ENCODE data around the gene RRP1.
"Not testable (repeated sequence)": the region's sequence is repeated elsewhere in the genome, so short reads cannot be mapped to it uniquely, and the experiment has no call there.

The RRP1 gene

GRCh38 chr21:43819511-43820405 is 30.4 kb downstream of the RRP1 start:
- no peak for DNase-seq

- DNase-seq, result no peak
These were observed 31.1 kb downstream of the RRP1 start for GRCh38 chr21:43820466-43820865.

GRCh38 chr21:43822166-43822565 is 32.8 kb downstream of the RRP1 start:
- not testable (repeated sequence) for DNase-seq

- not testable (repeated sequence) for DNase-seq
These were observed 33.4 kb downstream of the RRP1 start for GRCh38 chr21:43822741-43823140.

- peak; percentile 56 to 80 for DNase-seq
These were observed 35.2 kb downstream of the RRP1 start for GRCh38 chr21:43824333-43825241.

GRCh38 chr21:43825242-43825935 is 36.0 kb downstream of the RRP1 start:
- peak in 1 of 2 donors; percentile 12 for DNase-seq

GRCh38 chr21:43825936-43826622 is 36.7 kb downstream of the RRP1 start:
- DNase-seq, result no peak

- no peak for DNase-seq
These were observed 37.2 kb downstream of the RRP1 start for GRCh38 chr21:43826623-43826974.

GRCh38 chr21:43827015-43827611 is 37.7 kb downstream of the RRP1 start:
- no peak for DNase-seq

GRCh38 chr21:43829161-43829560 is 39.8 kb downstream of the RRP1 start:
- DNase-seq, result no peak

GRCh38 chr21:43829575-43830119 is 40.3 kb downstream of the RRP1 start:
- peak; percentile 58 for DNase-seq

GRCh38 chr21:43832158-43832550 is 42.8 kb downstream of the RRP1 start:
- no peak for DNase-seq

- no peak for DNase-seq
These were observed 43.3 kb downstream of the RRP1 start for GRCh38 chr21:43832648-43833047.

GRCh38 chr21:43834146-43834905 is 44.9 kb downstream of the RRP1 start:
- no peak for DNase-seq

GRCh38 chr21:43835050-43835449 is 45.7 kb downstream of the RRP1 start:
- no peak for DNase-seq

- DNase-seq, result no peak
These were observed 46.5 kb downstream of the RRP1 start for GRCh38 chr21:43835861-43836260.

GRCh38 chr21:43836616-43837015 is 47.2 kb downstream of the RRP1 start:
- no peak for DNase-seq

- DNase-seq, result no peak
These were observed 50.9 kb downstream of the RRP1 start for GRCh38 chr21:43840259-43840658.

- peak; percentile 82 to 83 for DNase-seq
These were observed 53.4 kb downstream of the RRP1 start for GRCh38 chr21:43842742-43843141.

GRCh38 chr21:43844906-43845305 is 55.5 kb downstream of the RRP1 start:
- not testable (repeated sequence) for DNase-seq

- DNase-seq, result no peak
These were observed 56.0 kb downstream of the RRP1 start for GRCh38 chr21:43845386-43845785.

All from inflammatory macrophage treated with lipopolysaccharide for 1 hour (primary cell).